ENCODE results near the gene TAS2R41. TPM values are rescaled to one million over a fixed set of nuclear protein-coding genes. Genes with fewer than 3 reads are reported as not detected.

Gene TAS2R41
- total RNA-seq, 1 donor from 2014 or later, result not detected

GRCh38 chr7:143514487-143514886 lies 36.8 kb downstream of the TAS2R41 start:
- H3K27ac ChIP-seq, result no peak overlapping the region
- H3K4me3 ChIP-seq, result no peak overlapping the region
- no peaks in the 10 kb centered on the region for H3K4me1 ChIP-seq
- H3K36me3 ChIP-seq, result no peaks in the 10 kb centered on the region
- H3K9me3 ChIP-seq, result no peaks in the 10 kb centered on the region
- no peak for TF ChIP-seq CTCF (IDR thresholded peaks at IDR 0.05)
- intact Hi-C loops (cut with DNase I), result no loop called here
- no peak for DNase-seq (ENCODE audit: low spot score in 2 of 2)
- H3K27me3 ChIP-seq, result no peaks in the 10 kb centered on the region

GRCh38 chr7:143514995-143515735 lies 37.5 kb downstream of the TAS2R41 start:
- TF ChIP-seq CTCF (IDR thresholded peaks at IDR 0.05), result no peak
- no peaks in the 10 kb centered on the region for H3K36me3 ChIP-seq
- H3K9me3 ChIP-seq, result no peaks in the 10 kb centered on the region
- no peaks in the 10 kb centered on the region for H3K4me1 ChIP-seq
- intact Hi-C loops (cut with DNase I), result no loop called here
- no peak overlapping the region for H3K4me3 ChIP-seq
- DNase-seq (ENCODE audit: low spot score in 2 of 2), result no peak
- H3K27ac ChIP-seq, result no peak overlapping the region
- H3K27me3 ChIP-seq, result no peaks in the 10 kb centered on the region

GRCh38 chr7:143516981-143517380 lies 39.3 kb downstream of the TAS2R41 start:
- Histone ChIP-seq H3K27me3 (no peaks in the 10 kb centered on the region), H3K36me3 (no peaks in the 10 kb centered on the region), H3K27ac (no peak overlapping the region), H3K4me1 (no peaks in the 10 kb centered on the region), H3K4me3 (no peak overlapping the region), H3K9me3 (no peaks in the 10 kb centered on the region)
- intact Hi-C loops (cut with DNase I), result no loop called here
- no peak for TF ChIP-seq CTCF (IDR thresholded peaks at IDR 0.05)
- DNase-seq (ENCODE audit: low spot score in 2 of 2), result no peak

- H3K9me3 ChIP-seq, result no peaks in the 10 kb centered on the region
- H3K27ac ChIP-seq, result no peak overlapping the region
- H3K4me3 ChIP-seq, result no peak overlapping the region
- TF ChIP-seq CTCF (IDR thresholded peaks at IDR 0.05), result no peak
- no peak for DNase-seq (ENCODE audit: low spot score in 2 of 2)
- H3K27me3 ChIP-seq, result no peaks in the 10 kb centered on the region
- intact Hi-C loops (cut with DNase I), result no loop called here
- H3K36me3 ChIP-seq, result no peaks in the 10 kb centered on the region
- no peaks in the 10 kb centered on the region for H3K4me1 ChIP-seq
These were observed 40.8 kb downstream of the TAS2R41 start for GRCh38 chr7:143518521-143518920.

GRCh38 chr7:143518941-143519340 lies 41.3 kb downstream of the TAS2R41 start:
- no peak for TF ChIP-seq CTCF (IDR thresholded peaks at IDR 0.05)
- DNase-seq (ENCODE audit: low spot score in 2 of 2), result no peak
- H3K4me3 ChIP-seq, result no peak overlapping the region
- no peaks in the 10 kb centered on the region for H3K36me3 ChIP-seq
- H3K27me3 ChIP-seq, result no peaks in the 10 kb centered on the region
- H3K27ac ChIP-seq, result no peak overlapping the region
- no peaks in the 10 kb centered on the region for H3K9me3 ChIP-seq
- H3K4me1 ChIP-seq, result no peaks in the 10 kb centered on the region
- intact Hi-C loops (cut with DNase I), result no loop called here
